Spleen (tissue), 11 donors: ENCODE results near the gene BCAR3. TPM values are rescaled to one million over a fixed set of nuclear protein-coding genes. Genes with fewer than 3 reads are reported as not detected.

Source experiments
- DNase-seq: peaks from one replicate; pipeline ENCODE4 v3.0.0-alpha.2; 2020
- H3K27ac ChIP-seq, 8 donors: fragments of 200-600 bp; sonication (generic) in 7 of 8; 1 replicate in 4 of 8; 2 replicates in 4 of 8; pipeline versions ENCODE4 v1.5.0 to v1.8.0; 2016 to 2021; ENCODE audit warnings: inconsistent platforms in 4 of 8, mild to moderate bottlenecking in 4 of 8, moderate library complexity in 1 of 8
- H3K27me3 ChIP-seq, 7 donors: fragments of 200-600 bp; sonication (generic) in 6 of 7; replicated peaks in 1 of 7; 1 replicate in 4 of 7; 2 replicates in 3 of 7; pipeline versions ENCODE4 v1.5.0 to v1.8.0; 2016 to 2021; ENCODE audit warnings: inconsistent platforms in 3 of 7, mild to moderate bottlenecking in 1 of 7
- H3K36me3 ChIP-seq, 6 donors: fragments of 200-600 bp; sonication (generic) in 5 of 6; 1 replicate in 4 of 6; 2 replicates in 2 of 6; pipeline versions ENCODE4 v1.5.0 to v1.8.0; 2016 to 2021; ENCODE audit warnings: inconsistent platforms in 2 of 6
- H3K4me1 ChIP-seq, 6 donors: fragments of 200-600 bp; sonication (generic) in 5 of 6; 1 replicate in 3 of 6; 2 replicates in 3 of 6; pipeline versions ENCODE4 v1.5.0 to v1.8.0; 2016 to 2021; ENCODE audit warnings: inconsistent platforms in 3 of 6
- H3K4me3 ChIP-seq, 8 donors: fragments of 200-600 bp; sonication (generic) in 7 of 8; 1 replicate in 4 of 8; 2 replicates in 4 of 8; pipeline versions ENCODE4 v1.5.0 to v1.8.0; 2016 to 2021; ENCODE audit warnings: inconsistent platforms in 4 of 8, mild to moderate bottlenecking in 4 of 8, moderate library complexity in 2 of 8
- H3K9me3 ChIP-seq, 8 donors: fragments of 200-600 bp; sonication (generic) in 7 of 8; 1 replicate in 4 of 8; 2 replicates in 4 of 8; pipeline versions ENCODE4 v1.5.0 to v1.8.0; 2016 to 2021; ENCODE audit warnings: inconsistent platforms in 4 of 8
- POLR2A ChIP-seq, 3 donors: fragments of 450-650 bp; IDR thresholded peaks; one replicate each; pipeline ENCODE4 v1.5.1; 2017; ENCODE audit warnings: antibody characterized with exemption in 3 of 3, mild to moderate bottlenecking in 1 of 3
- POLR2AphosphoS5 ChIP-seq, 3 donors: sonication (generic); formaldehyde crosslinking; IDR thresholded peaks; one replicate each; pipeline ENCODE4 v1.5.1; 2017; ENCODE audit warnings: antibody characterized with exemption in 3 of 3
- WGBS, 5 donors: extraction: QIAGEN DNeasy Blood & Tissue Kit in 3 of 5; methylation state at CpG; one replicate each; pipeline versions ENCODE4 v1.1.5 to v1.1.7; 2013 to 2018; 5-methylcytosine and 5-hydroxymethylcytosine counted together
- intact Hi-C: fragments of 100-400 bp; cut with DNase I; formaldehyde crosslinking; loops from one replicate; pipeline ENCODE4 v1.15.0; 2023; ENCODE audit warnings: low total_unique reads
- polyA plus RNA-seq, 3 donors: library from polyadenylated mRNA; stranded (reverse); fragments of 200-250 nt; gene quantifications; one replicate each; pipeline ENCODE4 v1.2.1, GENCODE V29; 2013
- total RNA-seq, 7 donors: library from RNA; depleted of rRNA in 3 of 7; stranded (reverse); fragments of >200 nt in 3 of 7; fragmentation: NEBNext Ultra II Directional in 4 of 7; extraction: Animal tissue kit (Norgen Biotek cat#: 25700) in 4 of 7; gene quantifications; one replicate each; pipeline versions ENCODE4 v1.1.0 to v1.2.1, GENCODE V29; 2016 to 2021
- TF ChIP-seq, protein P1 (sequence below), 11 experiments: fragments of 200-600 bp in 7 of 11; fragments of 450-650 bp in 4 of 11; sonication (generic) in 4 of 11; IDR thresholded peaks in 8 of 11; conservative IDR thresholded peaks in 3 of 11; 1 replicate in 7 of 11; 2 replicates in 4 of 11; pipeline versions ENCODE4 v1.4.0 to v1.8.0; 2016 to 2021; ENCODE audit warnings: antibody characterized with exemption in 11 of 11, inconsistent platforms in 4 of 11, mild to moderate bottlenecking in 1 of 11
- donor health status: healthy with polysubstance abuse.
- donor health status: DM: no; HTN: no; CAD: no; lungs with moderate emphysema.
- donor health status: DM: no; HTN: no; CAD: no.
- donor health status: Bipolar disorder and iron deficiency.
- donor health status: healthy.
- donor health status: DM: no; HTN: no; CAD: no.
- donor health status: DM: yes; HTN: yes; CAD: no.

Gene BCAR3
- total and polyA plus RNA-seq, 10 donors, result 3.5 to 18.0 (median 11.8) TPM

DNA sequence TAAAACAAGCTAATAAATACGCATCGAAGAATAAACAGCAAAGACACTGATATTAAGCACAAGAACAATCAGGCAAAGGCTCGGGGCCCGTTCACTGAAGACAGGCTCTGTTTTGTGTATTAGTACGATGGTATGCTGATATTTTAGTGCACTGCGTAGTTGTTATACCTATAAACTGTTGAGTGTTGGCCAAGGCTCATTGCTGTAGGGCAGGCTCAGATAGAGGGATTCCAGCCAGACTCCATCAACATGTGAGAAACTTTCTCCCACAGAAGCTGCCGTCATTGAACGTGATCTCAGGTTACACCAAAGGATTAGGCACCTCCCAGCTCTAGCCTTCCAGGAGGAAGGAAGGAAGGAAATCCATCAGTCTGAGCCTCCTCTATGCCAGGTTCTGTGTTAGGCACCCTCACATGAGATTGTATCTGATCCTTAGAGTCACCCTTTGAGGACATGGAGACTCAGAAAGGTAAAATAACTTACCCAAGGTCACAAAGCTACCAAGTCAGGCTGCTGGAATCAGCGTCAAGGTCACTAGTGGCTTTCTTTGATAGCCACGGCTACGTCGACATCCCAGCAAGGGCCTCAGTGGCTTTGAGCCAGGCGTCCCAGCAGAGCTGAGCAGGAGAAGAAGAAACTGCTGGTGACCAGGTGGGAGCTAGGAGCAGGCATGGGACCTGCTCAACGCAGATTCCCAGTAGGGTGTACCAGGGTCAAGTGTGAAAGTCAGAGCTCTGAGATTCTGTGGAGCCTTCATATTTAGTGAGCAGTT lies 14.8 kb downstream of the BCAR3 start:
- intact Hi-C loops, result no loop called here
- no peaks in the 10 kb centered on the region for H3K9me3 ChIP-seq
- 83 to 91% (median 87%) methylated on average over 14 of the region's 14 CpGs for WGBS, 5 donors
- no peaks in the 10 kb centered on the region for H3K27me3 ChIP-seq
- H3K4me1 ChIP-seq, result peaks cover 3 to 69% (median 34%) of the 10 kb centered on the region in 6 donors
- no peak overlapping the region for H3K4me3 ChIP-seq
- H3K36me3 ChIP-seq, result no peaks in the 10 kb centered on the region
- TF ChIP-seq POLR2A (IDR thresholded peaks at IDR 0.05), result no peak
- TF ChIP-seq, protein P1, sequence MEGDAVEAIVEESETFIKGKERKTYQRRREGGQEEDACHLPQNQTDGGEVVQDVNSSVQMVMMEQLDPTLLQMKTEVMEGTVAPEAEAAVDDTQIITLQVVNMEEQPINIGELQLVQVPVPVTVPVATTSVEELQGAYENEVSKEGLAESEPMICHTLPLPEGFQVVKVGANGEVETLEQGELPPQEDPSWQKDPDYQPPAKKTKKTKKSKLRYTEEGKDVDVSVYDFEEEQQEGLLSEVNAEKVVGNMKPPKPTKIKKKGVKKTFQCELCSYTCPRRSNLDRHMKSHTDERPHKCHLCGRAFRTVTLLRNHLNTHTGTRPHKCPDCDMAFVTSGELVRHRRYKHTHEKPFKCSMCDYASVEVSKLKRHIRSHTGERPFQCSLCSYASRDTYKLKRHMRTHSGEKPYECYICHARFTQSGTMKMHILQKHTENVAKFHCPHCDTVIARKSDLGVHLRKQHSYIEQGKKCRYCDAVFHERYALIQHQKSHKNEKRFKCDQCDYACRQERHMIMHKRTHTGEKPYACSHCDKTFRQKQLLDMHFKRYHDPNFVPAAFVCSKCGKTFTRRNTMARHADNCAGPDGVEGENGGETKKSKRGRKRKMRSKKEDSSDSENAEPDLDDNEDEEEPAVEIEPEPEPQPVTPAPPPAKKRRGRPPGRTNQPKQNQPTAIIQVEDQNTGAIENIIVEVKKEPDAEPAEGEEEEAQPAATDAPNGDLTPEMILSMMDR (IDR thresholded peaks at IDR 0.05 in 8 of 11, conservative IDR thresholded peaks at IDR 0.05 in 3 of 11), result no peak
- TF ChIP-seq POLR2AphosphoS5 (IDR thresholded peaks at IDR 0.05), result no peak
- DNase-seq, result no peak
- H3K27ac ChIP-seq, result no peak overlapping the region

DNA sequence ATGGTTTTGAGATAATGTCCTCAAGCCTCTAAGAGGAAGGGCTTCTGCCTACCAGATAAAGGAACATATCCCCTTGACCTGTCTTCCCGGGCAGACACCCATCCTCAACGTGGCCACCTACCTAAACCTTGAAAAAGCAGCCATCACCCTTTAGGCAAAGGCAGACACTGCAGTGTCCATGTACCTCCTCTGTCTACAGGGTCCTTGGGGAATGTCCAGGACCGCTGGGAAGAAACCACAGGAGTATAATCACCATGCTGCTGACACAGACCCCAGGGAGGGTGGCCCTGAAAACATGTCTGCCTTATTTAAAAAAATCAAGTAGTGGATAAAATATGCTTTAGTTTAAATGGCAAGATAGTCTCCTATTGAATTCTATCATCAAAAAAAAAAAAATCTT lies 16.6 kb downstream of the BCAR3 start:
- DNase-seq, result no peak
- H3K27ac ChIP-seq, result peak overlapping the region in 2 of 8 donors; percentile 10 to 19
- WGBS, 5 donors, result 63 to 78% (median 71%) methylated on average over 3 of the region's 3 CpGs
- H3K27me3 ChIP-seq, result no peaks in the 10 kb centered on the region
- intact Hi-C loops, result no loop called here
- TF ChIP-seq POLR2A (IDR thresholded peaks at IDR 0.05) (no peak), POLR2AphosphoS5 (IDR thresholded peaks at IDR 0.05) (no peak)
- TF ChIP-seq, protein P1 (IDR thresholded peaks at IDR 0.05 in 8 of 11, conservative IDR thresholded peaks at IDR 0.05 in 3 of 11), result no peak
- peaks cover 0 to 51% (median 21%) of the 10 kb centered on the region in 6 donors for H3K4me1 ChIP-seq
- no peak overlapping the region for H3K4me3 ChIP-seq
- H3K36me3 ChIP-seq, result no peaks in the 10 kb centered on the region
- H3K9me3 ChIP-seq, result no peaks in the 10 kb centered on the region

- intact Hi-C loops, result no loop called here
- Histone ChIP-seq H3K9me3 (no peaks in the 10 kb centered on the region), H3K27me3 (no peaks in the 10 kb centered on the region), H3K4me1 (peaks cover 0 to 42% (median 14%) of the 10 kb centered on the region in 6 donors), H3K36me3 (no peaks in the 10 kb centered on the region), H3K27ac (no peak overlapping the region), H3K4me3 (no peak overlapping the region)
- no peak for DNase-seq
- TF ChIP-seq POLR2A (IDR thresholded peaks at IDR 0.05), result no peak
- TF ChIP-seq POLR2AphosphoS5 (IDR thresholded peaks at IDR 0.05), result no peak
- TF ChIP-seq, protein P1 (IDR thresholded peaks at IDR 0.05 in 8 of 11, conservative IDR thresholded peaks at IDR 0.05 in 3 of 11), result no peak
- 65 to 79% (median 76%) methylated on average over 2 of the region's 2 CpGs for WGBS, 5 donors
Observed at GRCh38 chr1:93663208-93663614, 18.4 kb downstream of the BCAR3 start.

- H3K36me3 ChIP-seq, result no peaks in the 10 kb centered on the region
- H3K9me3 ChIP-seq, result no peaks in the 10 kb centered on the region
- H3K27me3 ChIP-seq, result no peaks in the 10 kb centered on the region
- intact Hi-C loops, result no loop called here
- no peak for DNase-seq
- no peak overlapping the region for H3K4me3 ChIP-seq
- peaks cover 0 to 42% (median 14%) of the 10 kb centered on the region in 6 donors for H3K4me1 ChIP-seq
- 71 to 86% (median 76%) methylated on average over 7 of the region's 7 CpGs for WGBS, 5 donors
- TF ChIP-seq POLR2A (IDR thresholded peaks at IDR 0.05) (no peak), POLR2AphosphoS5 (IDR thresholded peaks at IDR 0.05) (no peak)
- TF ChIP-seq, protein P1 (IDR thresholded peaks at IDR 0.05 in 8 of 11, conservative IDR thresholded peaks at IDR 0.05 in 3 of 11), result no peak
- no peak overlapping the region for H3K27ac ChIP-seq
Observed at GRCh38 chr1:93662481-93663207, 19.0 kb downstream of the BCAR3 start.
